NCI-H510A (cell line): Measurements from ENCODE around the gene SLC17A3.

Experiments used
- DNase-seq: peaks from one replicate; lab custom pipeline; 2025; lab: John Stamatoyannopoulos, UW

Gene SLC17A3

GRCh38 chr6:25889877-25890853, 16.1 kb upstream of the SLC17A3 start:
- peak; percentile 7 for DNase-seq

- no peak for DNase-seq
Measured at GRCh38 chr6:25888626-25889025, 14.6 kb upstream of the SLC17A3 start.

- no peak for DNase-seq
Measured at GRCh38 chr6:25886066-25886465, 12.0 kb upstream of the SLC17A3 start.

- no peak for DNase-seq
Measured at GRCh38 chr6:25883991-25884390, 9.9 kb upstream of the SLC17A3 start.

GRCh38 chr6:25883536-25883935, 9.5 kb upstream of the SLC17A3 start:
- no peak for DNase-seq

GRCh38 chr6:25882051-25882496, 8.0 kb upstream of the SLC17A3 start:
- no peak for DNase-seq

GRCh38 chr6:25880601-25881000, 6.6 kb upstream of the SLC17A3 start:
- DNase-seq = no peak

- DNase-seq = no peak
Measured at GRCh38 chr6:25878721-25879322, 4.8 kb upstream of the SLC17A3 start.

- DNase-seq = no peak
Measured at GRCh38 chr6:25875926-25876602, 2.0 kb upstream of the SLC17A3 start.

GRCh38 chr6:25875563-25875905, 1.5 kb upstream of the SLC17A3 start:
- DNase-seq = no peak

GRCh38 chr6:25874822-25875562, 949 bp upstream of the SLC17A3 start:
- DNase-seq = no peak

- DNase-seq = no peak
Measured at GRCh38 chr6:25872814-25873213, 1.2 kb downstream of the SLC17A3 start.

GRCh38 chr6:25869840-25870239, 4.2 kb downstream of the SLC17A3 start:
- no peak for DNase-seq

GRCh38 chr6:25868436-25869183, 5.4 kb downstream of the SLC17A3 start:
- no peak for DNase-seq

- DNase-seq = no peak
Measured at GRCh38 chr6:25866011-25866410, 8.0 kb downstream of the SLC17A3 start.

- DNase-seq = no peak
Measured at GRCh38 chr6:25863360-25863759, 10.7 kb downstream of the SLC17A3 start.

GRCh38 chr6:25862199-25862598, 11.8 kb downstream of the SLC17A3 start:
- no peak for DNase-seq

- DNase-seq = no peak
Measured at GRCh38 chr6:25852756-25853155, 21.3 kb downstream of the SLC17A3 start.

GRCh38 chr6:25851961-25852360, 22.1 kb downstream of the SLC17A3 start:
- DNase-seq = no peak

- no peak for DNase-seq
Measured at GRCh38 chr6:25844518-25844917, 29.5 kb downstream of the SLC17A3 start.

- DNase-seq = no peak
Measured at GRCh38 chr6:25842526-25842925, 31.5 kb downstream of the SLC17A3 start.
